ENCODE results near the gene PLPP3.

DNA sequence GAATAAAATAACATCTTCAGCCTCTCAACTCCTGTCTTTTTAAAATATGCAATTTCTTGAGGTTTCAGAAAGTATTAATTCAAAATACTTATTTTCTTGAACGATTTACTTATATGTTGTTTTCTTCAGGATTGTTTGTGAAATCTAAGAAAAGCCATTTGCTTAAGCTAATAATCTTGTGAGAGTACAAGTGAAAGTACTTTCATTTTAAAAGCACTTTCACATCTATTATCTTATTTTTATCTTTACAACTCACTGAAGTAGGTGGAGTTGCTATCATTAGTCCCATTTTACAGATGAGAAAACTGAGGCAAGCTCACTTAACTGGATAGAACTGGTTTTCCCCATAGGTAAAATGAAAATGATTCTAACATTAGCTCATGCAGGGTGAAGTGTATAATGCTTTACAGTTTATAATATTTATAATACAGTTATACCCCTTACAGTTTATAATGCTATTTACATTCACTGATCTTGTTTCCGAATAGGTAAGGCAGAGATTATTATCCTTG is 4.7 kb upstream of the PLPP3 start:
- TF ChIP-seq YY1 (IDR thresholded peaks at IDR 0.05; ENCODE audit: insufficient read depth, insufficient read length) (no peak), ZNF274 (IDR thresholded peaks at IDR 0.05; ENCODE audit: low read depth, low read length) (no peak)

Data from NT2/D1 (cell line).